Kidney epithelial cell (primary cell): ENCODE measurements around the gene DUSP23. TPM values are rescaled to one million over a fixed set of nuclear protein-coding genes. Genes with fewer than 3 reads are reported as not detected.

ENCODE experiments used
- DNase-seq: peaks from one replicate; pipeline ENCODE4 v3.0.0-alpha.2; 2010; ENCODE audit warnings: low read depth
- H3K27me3 ChIP-seq: 2 replicates; pipeline ENCODE4 v1.6.0; 2011; ENCODE audit warnings: low read length; ENCODE audit not compliant: control insufficient read depth, insufficient read depth
- H3K36me3 ChIP-seq: 2 replicates; pipeline ENCODE4 v1.5.1; 2011; ENCODE audit warnings: low read length; ENCODE audit not compliant: control insufficient read depth, insufficient read depth
- H3K4me3 ChIP-seq: 2 replicates; pipeline ENCODE4 v1.5.1; 2011; ENCODE audit warnings: low read depth, mild to moderate bottlenecking, control low read depth, low read length
- CTCF ChIP-seq: IDR thresholded peaks from 2 replicates; pipeline ENCODE4 v1.5.1; 2011; ENCODE audit warnings: mild to moderate bottlenecking, moderate library complexity, low read length, control low read depth, inconsistent platforms; ENCODE audit not compliant: insufficient read depth, poor library complexity, severe bottlenecking
- total RNA-seq: library from RNA; depleted of rRNA; stranded (reverse); fragments of >200 nt; gene quantifications from 2 replicates; pipeline ENCODE4 v1.2.3, GENCODE V29; 2015

DUSP23 gene
- total RNA-seq, 1 donor from 2014 or later: 67.3 TPM

- no peak for TF ChIP-seq CTCF
- H3K4me3 ChIP-seq: no peak overlapping the region
- no peak for DNase-seq
- H3K36me3 ChIP-seq: no peaks in the 10 kb centered on the region
- H3K27me3 ChIP-seq: no peaks in the 10 kb centered on the region
Measured at GRCh38 chr1:159756397-159756796, 24.4 kb upstream of the DUSP23 start.

GRCh38 chr1:159763686-159764085 is 17.1 kb upstream of the DUSP23 start:
- Histone ChIP-seq H3K27me3 (no peaks in the 10 kb centered on the region), H3K36me3 (no peaks in the 10 kb centered on the region), H3K4me3 (no peak overlapping the region)
- TF ChIP-seq CTCF: no peak
- no peak for DNase-seq

- TF ChIP-seq CTCF: no peak
- Histone ChIP-seq H3K27me3 (no peaks in the 10 kb centered on the region), H3K36me3 (no peaks in the 10 kb centered on the region), H3K4me3 (no peak overlapping the region)
- no peak for DNase-seq
Measured at GRCh38 chr1:159765806-159766205, 15.0 kb upstream of the DUSP23 start.

GRCh38 chr1:159771127-159771895 is 9.5 kb upstream of the DUSP23 start:
- no peaks in the 10 kb centered on the region for H3K36me3 ChIP-seq
- peaks cover 2% of the 10 kb centered on the region for H3K27me3 ChIP-seq
- H3K4me3 ChIP-seq: no peak overlapping the region
- TF ChIP-seq CTCF: no peak
- DNase-seq: no peak

- DNase-seq: no peak
- Histone ChIP-seq H3K27me3 (peaks cover 2% of the 10 kb centered on the region), H3K4me3 (no peak overlapping the region), H3K36me3 (no peaks in the 10 kb centered on the region)
- no peak for TF ChIP-seq CTCF
Measured at GRCh38 chr1:159774465-159774864, 6.3 kb upstream of the DUSP23 start.

- Histone ChIP-seq H3K4me3 (no peak overlapping the region), H3K36me3 (no peaks in the 10 kb centered on the region), H3K27me3 (peaks cover 2% of the 10 kb centered on the region)
- TF ChIP-seq CTCF: no peak
- no peak for DNase-seq
Measured at GRCh38 chr1:159775716-159776115, 5.0 kb upstream of the DUSP23 start.
